NT2/D1 (cell line): Measurements from ENCODE around the gene AKR1D1.

Experiments
- SUZ12 ChIP-seq: IDR thresholded peaks from 2 replicates; pipeline ENCODE4 v1.6.1; 2011; ENCODE audit not compliant: insufficient read length, insufficient read depth; ENCODE audit errors: extremely low read depth
- YY1 ChIP-seq: IDR thresholded peaks from 2 replicates; pipeline ENCODE4 v1.6.1; 2011; ENCODE audit not compliant: insufficient read length, insufficient read depth
- ZNF274 ChIP-seq: IDR thresholded peaks from 2 replicates; pipeline ENCODE4 v1.6.1; 2011; ENCODE audit warnings: mild to moderate bottlenecking, low read depth, low read length

GRCh38 chr7:138120140-138120827 is 44.0 kb downstream of the AKR1D1 start:
- TF ChIP-seq ZNF274, result no peak
- no peak for TF ChIP-seq YY1
- TF ChIP-seq SUZ12, result no peak
